Heart right ventricle (tissue), 16 donors: Measurements from ENCODE around the gene PPARG. TPM values are rescaled to one million over a fixed set of nuclear protein-coding genes. Genes with fewer than 3 reads are reported as not detected.

Experiments
- ATAC-seq, 8 donors: fragments of 200-7000 bp; cut with Tn5 transposase; one replicate each; pipeline ENCODE4 v1.9.1; 2020; ENCODE audit warnings: mild to moderate bottlenecking in 8 of 8, moderate library complexity in 8 of 8, moderate number of reproducible peaks in 1 of 8
- DNase-seq, 2 donors: peaks; one replicate each; pipeline ENCODE4 v3.0.0-alpha.2; 2020
- H3K27ac ChIP-seq, 10 donors: fragments of 200-600 bp; sonication (generic) in 2 of 10; one replicate each; pipeline versions ENCODE4 v1.5.0 to v1.8.0; 2020 to 2022; ENCODE audit warnings: mild to moderate bottlenecking in 3 of 10
- H3K27me3 ChIP-seq, 7 donors: fragments of 200-600 bp; one replicate each; pipeline ENCODE4 v1.8.0; 2021 to 2022; ENCODE audit warnings: mild to moderate bottlenecking in 2 of 7
- H3K36me3 ChIP-seq, 9 donors: fragments of 200-600 bp; sonication (generic) in 1 of 9; one replicate each; pipeline versions ENCODE4 v1.5.0 to v1.8.0; 2020 to 2022; ENCODE audit warnings: mild to moderate bottlenecking in 2 of 9
- H3K4me1 ChIP-seq, 9 donors: fragments of 200-600 bp; sonication (generic) in 1 of 9; one replicate each; pipeline versions ENCODE4 v1.5.0 to v1.8.0; 2020 to 2022; ENCODE audit warnings: mild to moderate bottlenecking in 4 of 9
- H3K4me3 ChIP-seq, 10 donors: fragments of 200-600 bp; sonication (generic) in 2 of 10; one replicate each; pipeline versions ENCODE4 v1.5.0 to v1.8.0; 2020 to 2022; ENCODE audit warnings: mild to moderate bottlenecking in 7 of 10, moderate library complexity in 2 of 10
- H3K9me3 ChIP-seq, 11 donors: fragments of 200-600 bp in 10 of 11; sonication (generic) in 2 of 11; one replicate each; pipeline versions ENCODE4 v1.5.0 to v1.8.0; 2013 to 2022; ENCODE audit warnings: mild to moderate bottlenecking in 2 of 11, control low read depth in 1 of 11, moderate library complexity in 1 of 11
- WGBS, 2 donors: extraction: QIAGEN DNeasy Blood & Tissue Kit; methylation state at CpG; one replicate each; pipeline ENCODE4 v1.1.7; 2013; ENCODE audit warnings: inconsistent platforms in 1 of 2; 5-methylcytosine and 5-hydroxymethylcytosine counted together
- intact Hi-C, 10 donors: fragments of 100-400 bp; cut with DNase I; formaldehyde crosslinking; loops; one replicate each; pipeline versions ENCODE4 v1.11.1 to v1.14.2; 2022
- polyA plus RNA-seq, 2 donors: library from polyadenylated mRNA; stranded (reverse); fragments of 200-250 nt; gene quantifications; one replicate each; pipeline ENCODE4 v1.2.3, GENCODE V29; 2013
- total RNA-seq, 10 donors: library from RNA; stranded (reverse); fragmentation: NEBNext Ultra II Directional in 3 of 10; extraction: Animal tissue kit (Norgen Biotek cat#: 25700) in 3 of 10; gene quantifications; one replicate each; pipeline versions ENCODE4 v1.2.1 to v1.2.4, GENCODE V29; 2021 to 2023
- TF ChIP-seq, protein P1 (sequence below), 9 donors: fragments of 200-600 bp; sonication (generic) in 2 of 9; IDR thresholded peaks; one replicate each; pipeline versions ENCODE4 v1.5.0 to v1.8.0; 2021 to 2022; ENCODE audit warnings: antibody characterized with exemption in 9 of 9, mild to moderate bottlenecking in 5 of 9, moderate library complexity in 1 of 9
- donor health status: Arrhythmogenic right ventricular cardiomyopathy.
- donor health status: ischemic (EF 13 %, LVEDD 7.1; RV severe dilation, severe dysfunction).
- donor health status: healthy with polysubstance abuse.
- donor health status: DM: no; HTN: yes; CAD: no.
- donor health status: DM: no; HTN: no; CAD: no.
- donor health status: ischemic (EF 25% LVEDD 6.9; RV normal size, moderate dysfunction).
- donor health status: ischemic (EF 25% LVEDD 5.7; RV mildly dilated, moderate dysfunction).
- donor health status: healthy.
- donor health status: DM: yes; HTN: yes; CAD: no.
- donor health status: Ischemic cardiomyopathy.
- donor health status: ischemic (EF 35%, LVEDD 5.7; RV mildly dilated, moderate dysfunction).
- donor health status: nonischemic (EF 11% LVEDD 7.7; RV severe dilation, severe dysfunction).
- donor health status: DM: yes; HTN: yes; CAD: no.
- donor health status: PGD.
- donor health status: ischemic (EF 29% LVEDD 5.4; RV normal size, mild dysfunction).
- donor health status: nonischemic (EF 23%, LVEDD 6.1; RV moderate dilation, normal function).

Gene PPARG
- total and polyA plus RNA-seq, 12 donors: 10.8 to 31.5 (median 14.6) TPM

- intact Hi-C loops: no loop called here
- Histone ChIP-seq H3K9me3 (no peaks in the 10 kb centered on the region), H3K4me1 (peaks cover 0 to 40% (median 29%) of the 10 kb centered on the region in 9 donors), H3K27me3 (peaks cover 0 to 13% (median 0%) of the 10 kb centered on the region in 7 donors), H3K27ac (no peak overlapping the region), H3K36me3 (no peaks in the 10 kb centered on the region), H3K4me3 (no peak overlapping the region)
- 74 to 75% methylated on average over 9 of the region's 9 CpGs for WGBS, 2 donors
- no peak for DNase-seq
- TF ChIP-seq, protein P1, sequence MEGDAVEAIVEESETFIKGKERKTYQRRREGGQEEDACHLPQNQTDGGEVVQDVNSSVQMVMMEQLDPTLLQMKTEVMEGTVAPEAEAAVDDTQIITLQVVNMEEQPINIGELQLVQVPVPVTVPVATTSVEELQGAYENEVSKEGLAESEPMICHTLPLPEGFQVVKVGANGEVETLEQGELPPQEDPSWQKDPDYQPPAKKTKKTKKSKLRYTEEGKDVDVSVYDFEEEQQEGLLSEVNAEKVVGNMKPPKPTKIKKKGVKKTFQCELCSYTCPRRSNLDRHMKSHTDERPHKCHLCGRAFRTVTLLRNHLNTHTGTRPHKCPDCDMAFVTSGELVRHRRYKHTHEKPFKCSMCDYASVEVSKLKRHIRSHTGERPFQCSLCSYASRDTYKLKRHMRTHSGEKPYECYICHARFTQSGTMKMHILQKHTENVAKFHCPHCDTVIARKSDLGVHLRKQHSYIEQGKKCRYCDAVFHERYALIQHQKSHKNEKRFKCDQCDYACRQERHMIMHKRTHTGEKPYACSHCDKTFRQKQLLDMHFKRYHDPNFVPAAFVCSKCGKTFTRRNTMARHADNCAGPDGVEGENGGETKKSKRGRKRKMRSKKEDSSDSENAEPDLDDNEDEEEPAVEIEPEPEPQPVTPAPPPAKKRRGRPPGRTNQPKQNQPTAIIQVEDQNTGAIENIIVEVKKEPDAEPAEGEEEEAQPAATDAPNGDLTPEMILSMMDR (IDR thresholded peaks at IDR 0.05): no peak
- ATAC-seq: no peak
Measured at GRCh38 chr3:12292770-12293169, 3.9 kb downstream of the PPARG start.

GRCh38 chr3:12294885-12295580, 6.2 kb downstream of the PPARG start:
- Histone ChIP-seq H3K9me3 (no peaks in the 10 kb centered on the region), H3K36me3 (no peaks in the 10 kb centered on the region), H3K4me3 (no peak overlapping the region), H3K27me3 (no peaks in the 10 kb centered on the region), H3K4me1 (peaks cover 0 to 27% (median 18%) of the 10 kb centered on the region in 9 donors), H3K27ac (no peak overlapping the region)
- DNase-seq (no peak), ATAC-seq (no peak)
- intact Hi-C loops: no loop called here
- TF ChIP-seq, protein P1 (IDR thresholded peaks at IDR 0.05): no peak
- 92% methylated on average over 6 of the region's 6 CpGs for WGBS, 2 donors

DNA sequence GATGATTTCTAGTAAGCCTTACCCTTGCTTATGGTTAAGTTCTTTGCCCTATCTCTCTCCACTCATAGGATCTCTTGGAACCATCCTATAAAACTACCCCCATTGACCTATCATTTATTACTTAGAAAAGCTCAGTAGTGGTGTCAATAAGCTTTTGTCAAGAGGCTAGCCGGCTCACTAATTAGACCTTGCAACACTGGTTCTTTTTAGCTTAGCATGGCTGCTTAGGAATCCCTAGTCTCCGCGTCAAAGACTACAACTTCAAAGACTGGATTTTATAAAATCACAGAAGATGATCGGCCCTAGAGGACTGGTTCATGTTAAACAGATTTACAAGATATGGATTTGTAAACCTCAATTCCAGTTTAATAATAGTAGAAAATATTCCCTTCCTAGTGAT, 7.6 kb downstream of the PPARG start:
- no peak for ATAC-seq

DNA sequence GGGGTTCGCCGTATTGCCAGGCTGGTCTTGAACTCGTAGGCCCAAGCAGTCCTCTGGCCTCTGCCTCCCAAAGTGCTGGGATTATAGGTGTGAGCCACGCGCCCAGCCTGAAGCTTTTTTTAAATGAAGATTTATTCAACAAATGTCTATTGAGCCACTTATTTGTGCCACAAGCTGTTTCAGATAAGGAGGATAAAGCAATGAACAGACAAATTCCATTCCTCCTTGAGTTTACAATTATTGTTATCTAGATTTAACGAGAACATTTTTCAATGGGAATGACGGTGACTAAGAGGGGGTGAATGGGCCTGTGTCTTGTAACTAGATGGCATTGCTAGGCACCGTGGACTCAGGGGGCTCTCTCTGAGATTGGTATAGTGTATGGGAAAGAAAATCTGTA, 10.2 kb downstream of the PPARG start:
- DNase-seq (no peak), ATAC-seq (no peak)
- TF ChIP-seq, protein P1 (IDR thresholded peaks at IDR 0.05): no peak
- WGBS, 2 donors: 87% methylated on average over 8 of the region's 8 CpGs
- Histone ChIP-seq H3K4me3 (no peak overlapping the region), H3K4me1 (peaks cover 0 to 24% (median 2%) of the 10 kb centered on the region in 9 donors), H3K9me3 (no peaks in the 10 kb centered on the region), H3K27me3 (no peaks in the 10 kb centered on the region), H3K27ac (no peak overlapping the region), H3K36me3 (no peaks in the 10 kb centered on the region)
- intact Hi-C loops: no loop called here

More for the DNA sequence above, 7.6 kb downstream of the PPARG start:
- no peaks in the 10 kb centered on the region for H3K9me3 ChIP-seq
- peaks cover 0 to 16% (median 11%) of the 10 kb centered on the region in 9 donors for H3K4me1 ChIP-seq
- TF ChIP-seq, protein P1 (IDR thresholded peaks at IDR 0.05): no peak
- 89 to 90% methylated on average over 4 of the region's 4 CpGs for WGBS, 2 donors
- no peak overlapping the region for H3K4me3 ChIP-seq
- H3K36me3 ChIP-seq: no peaks in the 10 kb centered on the region
- intact Hi-C loops: no loop called here
- no peaks in the 10 kb centered on the region for H3K27me3 ChIP-seq
- H3K27ac ChIP-seq: no peak overlapping the region
- DNase-seq: no peak
